A673 (cell line): Measurements from ENCODE around the gene CYTH1. TPM values are rescaled to one million over a fixed set of nuclear protein-coding genes. Genes with fewer than 3 reads are reported as not detected.

Experiments
- BruUV-seq: library from RNA; stranded (reverse); fragments of 400-500 nt; replicated peaks from 2 replicates; lab custom pipeline; 2021; lab: Mats Ljungman, UMichigan
- CTCF ChIA-PET: fragments of 300-600 bp; sonication (Branson Sonifier 250); formaldehyde crosslinking; loops from one replicate; lab custom pipeline; 2022; ENCODE audit warnings: antibody characterized with exemption; lab: Charles Lee
- POLR2A ChIA-PET: fragments of 300-600 bp; sonication (Branson Sonifier 250); formaldehyde crosslinking; loops from one replicate; lab custom pipeline; 2022; ENCODE audit warnings: antibody characterized with exemption; ENCODE audit not compliant: low non-redundant PET; lab: Charles Lee
- DNase-seq: peaks from one replicate; pipeline ENCODE4 v3.0.0-alpha.2; 2015; ENCODE audit warnings: low spot score
- H3K27ac ChIP-seq: fragments of 200-600 bp; sonication (generic); 2 replicates; pipeline ENCODE4 v1.5.1; 2016; ENCODE audit warnings: mixed run types, low read depth, mild to moderate bottlenecking, mixed read lengths, antibody characterized with exemption, low read length; ENCODE audit not compliant: poor library complexity, severe bottlenecking
- H3K27me3 ChIP-seq: fragments of 200-600 bp; sonication (generic); replicated peaks from 2 replicates; pipeline ENCODE4 v1.6.1; 2017; ENCODE audit warnings: mixed run types, low read depth, mild to moderate bottlenecking, mixed read lengths, antibody characterized with exemption, low read length; ENCODE audit not compliant: insufficient read depth, poor library complexity
- H3K36me3 ChIP-seq: fragments of 200-600 bp; sonication (generic); 2 replicates; pipeline ENCODE4 v1.6.1; 2016; ENCODE audit warnings: mixed run types, mild to moderate bottlenecking, mixed read lengths, antibody characterized with exemption, low read length; ENCODE audit not compliant: insufficient read depth, poor library complexity, severe bottlenecking
- H3K4me1 ChIP-seq: fragments of 200-600 bp; sonication (generic); 2 replicates; pipeline ENCODE4 v1.6.1; 2017; ENCODE audit warnings: mixed run types, mild to moderate bottlenecking, mixed read lengths, antibody characterized with exemption, low read length; ENCODE audit not compliant: insufficient read depth, poor library complexity, severe bottlenecking
- H3K4me3 ChIP-seq: fragments of 200-600 bp; sonication (generic); 2 replicates; pipeline ENCODE4 v1.5.1; 2016; ENCODE audit warnings: low read depth, mixed run types, mild to moderate bottlenecking, mixed read lengths, low read length; ENCODE audit not compliant: poor library complexity, severe bottlenecking
- H3K9me3 ChIP-seq: fragments of 200-600 bp; sonication (generic); 2 replicates; pipeline ENCODE4 v1.6.1; 2016; ENCODE audit warnings: mixed run types, low read depth, mild to moderate bottlenecking, mixed read lengths, antibody characterized with exemption, low read length; ENCODE audit not compliant: poor library complexity, severe bottlenecking
- CTCF ChIP-seq: fragments of 300-800, 200-600 bp; sonication (generic); conservative IDR thresholded peaks from 2 replicates; pipeline ENCODE4 v1.5.1; 2017; ENCODE audit warnings: low read depth, mild to moderate bottlenecking, antibody characterized with exemption, low read length, moderate library complexity, mixed read lengths
- EZH2 ChIP-seq: fragments of 200-600 bp; sonication (generic); IDR thresholded peaks from 2 replicates; pipeline ENCODE4 v1.6.1; 2017; ENCODE audit warnings: borderline replicate concordance, low read depth, mild to moderate bottlenecking, mixed read lengths, antibody characterized with exemption, low read length; ENCODE audit not compliant: poor library complexity, severe bottlenecking
- intact Hi-C: fragments of 100-400 bp; cut with micrococcal nuclease; formaldehyde crosslinking; loops from one replicate; pipeline ENCODE4 v1.10.0; 2022; ENCODE audit not compliant: unreplicated experiment
- total RNA-seq: library from RNA; stranded (reverse); gene quantifications from 2 replicates; pipeline ENCODE4 v1.2.3, GENCODE V29; 2021

CYTH1 gene
- total RNA-seq, 1 experiment from 2014 or later: 17.9 TPM

GRCh38 chr17:78659546-78659945, 122.5 kb downstream of the CYTH1 start:
- Histone ChIP-seq H3K27ac (no peak overlapping the region), H3K4me1 (no peaks in the 10 kb centered on the region), H3K9me3 (no peaks in the 10 kb centered on the region), H3K4me3 (no peak overlapping the region), H3K27me3 (no peaks in the 10 kb centered on the region), H3K36me3 (no peaks in the 10 kb centered on the region)
- no peak for DNase-seq
- no TSS peak for BruUV-seq
- POLR2A ChIA-PET: no interaction called here
- intact Hi-C loops: no loop called here
- CTCF ChIA-PET: no interaction called here
- no peak for TF ChIP-seq EZH2
- TF ChIP-seq CTCF: no peak

GRCh38 chr17:78658281-78658785, 123.7 kb downstream of the CYTH1 start:
- DNase-seq: no peak
- ChIA-PET POLR2A (no interaction called here), CTCF (no interaction called here)
- no peak overlapping the region for H3K27ac ChIP-seq
- H3K36me3 ChIP-seq: no peaks in the 10 kb centered on the region
- no peaks in the 10 kb centered on the region for H3K4me1 ChIP-seq
- no peak for TF ChIP-seq EZH2
- no peak for TF ChIP-seq CTCF
- BruUV-seq: no TSS peak
- H3K4me3 ChIP-seq: no peak overlapping the region
- intact Hi-C loops: no loop called here
- H3K9me3 ChIP-seq: no peaks in the 10 kb centered on the region
- H3K27me3 ChIP-seq: no peaks in the 10 kb centered on the region

GRCh38 chr17:78655251-78655940, 126.7 kb downstream of the CYTH1 start:
- POLR2A ChIA-PET: no interaction called here
- H3K27me3 ChIP-seq: no peaks in the 10 kb centered on the region
- intact Hi-C loops: no loop called here
- no peak overlapping the region for H3K27ac ChIP-seq
- H3K36me3 ChIP-seq: no peaks in the 10 kb centered on the region
- TF ChIP-seq EZH2: no peak
- TF ChIP-seq CTCF: no peak
- CTCF ChIA-PET: no interaction called here
- H3K9me3 ChIP-seq: no peaks in the 10 kb centered on the region
- no peaks in the 10 kb centered on the region for H3K4me1 ChIP-seq
- no peak for DNase-seq
- no peak overlapping the region for H3K4me3 ChIP-seq
- BruUV-seq: no TSS peak
